Mucosa of descending colon (tissue), 3 donors: ENCODE measurements around the gene NEURL2. TPM values are rescaled to one million over a fixed set of nuclear protein-coding genes. Genes with fewer than 3 reads are reported as not detected.
A peak's percentile ranks its signal among the peaks of the same experiment; 100 is the strongest.
"Not testable (repeated sequence)": the region's sequence is repeated elsewhere in the genome, so short reads cannot be mapped to it uniquely, and the experiment has no call there.

Source experiments
- ATAC-seq: fragments of 200-7000 bp; cut with Tn5 transposase; one replicate; pipeline ENCODE4 v1.9.1; 2020; ENCODE audit warnings: mild to moderate bottlenecking, moderate library complexity
- DNase-seq, 3 donors: peaks; one replicate each; pipeline ENCODE4 v3.0.0-alpha.2; 2020
- H3K36me3 ChIP-seq: fragments of 200-600 bp; one replicate; pipeline ENCODE4 v1.8.0; 2021; ENCODE audit warnings: low read depth, mild to moderate bottlenecking
- H3K4me1 ChIP-seq: fragments of 200-600 bp; one replicate; pipeline ENCODE4 v1.8.0; 2021; ENCODE audit warnings: low read depth, mild to moderate bottlenecking
- H3K4me3 ChIP-seq: fragments of 200-600 bp; one replicate; pipeline ENCODE4 v1.8.0; 2021; ENCODE audit warnings: mild to moderate bottlenecking
- H3K9me3 ChIP-seq: fragments of 200-600 bp; one replicate; pipeline ENCODE4 v1.8.0; 2021; ENCODE audit warnings: mild to moderate bottlenecking
- CTCF ChIP-seq: fragments of 200-600 bp; IDR thresholded peaks from one replicate; pipeline ENCODE4 v1.8.0; 2022; ENCODE audit warnings: antibody characterized with exemption, mild to moderate bottlenecking
- intact Hi-C, 2 donors: fragments of 100-400 bp; cut with DNase I in 1 of 2; cut with micrococcal nuclease in 1 of 2; formaldehyde crosslinking; loops; one replicate each; pipeline versions ENCODE4 v1.11.0 to v1.11.1; 2022; cut with DNase I, micrococcal nuclease
- total RNA-seq, 3 donors: library from RNA; stranded (reverse); fragmentation: NEBNext Ultra II Directional in 2 of 3; extraction: Animal tissue kit (Norgen Biotek cat#: 25700) in 2 of 3; gene quantifications; one replicate each; pipeline versions ENCODE4 v1.2.1 to v1.2.4, GENCODE V29; 2021 to 2023
- donor health status: DM: no; HTN: no; CAD: no; lungs with moderate emphysema.
- donor health status: DM: no; HTN: no; CAD: no.
- donor health status: DM: no; HTN: yes; CAD: no.

The NEURL2 gene
- total RNA-seq, 3 donors from 2014 or later = 4.2 to 9.1 (median 8.5) TPM

GRCh38 chr20:45883100-45883469 lies 7.9 kb downstream of the NEURL2 start:
- no peak for TF ChIP-seq CTCF
- no peaks in the 10 kb centered on the region for H3K9me3 ChIP-seq
- DNase-seq = no peak
- H3K4me3 ChIP-seq = no peak overlapping the region
- H3K36me3 ChIP-seq = no peaks in the 10 kb centered on the region
- ATAC-seq = no peak
- peaks cover 6% of the 10 kb centered on the region for H3K4me1 ChIP-seq
- intact Hi-C loops = no loop called here

- Histone ChIP-seq H3K4me1 (peaks cover 6% of the 10 kb centered on the region), H3K9me3 (no peaks in the 10 kb centered on the region), H3K4me3 (no peak overlapping the region), H3K36me3 (no peaks in the 10 kb centered on the region)
- ATAC-seq = no peak
- TF ChIP-seq CTCF = no peak
- intact Hi-C loops = no loop called here
- no peak for DNase-seq
Observed at GRCh38 chr20:45882469-45883099, 8.4 kb downstream of the NEURL2 start.

- no peaks in the 10 kb centered on the region for H3K9me3 ChIP-seq
- peak; percentile 99 to 100 (median 100) for DNase-seq
- no peak for TF ChIP-seq CTCF
- no peaks in the 10 kb centered on the region for H3K36me3 ChIP-seq
- peak; percentile 99 for ATAC-seq
- intact Hi-C loops = no loop called here
- H3K4me1 ChIP-seq = peaks cover 6% of the 10 kb centered on the region
- H3K4me3 ChIP-seq = peak within 1 kb of the TSS; percentile 23
Observed at GRCh38 chr20:45880988-45881788, 9.8 kb downstream of the NEURL2 start, which contains the start of gene ZSWIM1. TSS of gene ZSWIM1 (plus strand) at chr20:45881227. CDS start at chr20:45882593, 1,366 bp downstream.

- no peak for TF ChIP-seq CTCF
- intact Hi-C loops = no loop called here
- peaks cover 6% of the 10 kb centered on the region for H3K4me1 ChIP-seq
- H3K36me3 ChIP-seq = no peaks in the 10 kb centered on the region
- DNase-seq = no peak
- no peak for ATAC-seq
- H3K4me3 ChIP-seq = no peak overlapping the region
- H3K9me3 ChIP-seq = no peaks in the 10 kb centered on the region
Observed at GRCh38 chr20:45878076-45878761, 12.8 kb downstream of the NEURL2 start.

GRCh38 chr20:45874576-45874975 lies 16.4 kb downstream of the NEURL2 start:
- H3K9me3 ChIP-seq = no peaks in the 10 kb centered on the region
- H3K4me3 ChIP-seq = no peak overlapping the region
- no peak for ATAC-seq
- DNase-seq = no peak
- no peaks in the 10 kb centered on the region for H3K4me1 ChIP-seq
- intact Hi-C loops = no loop called here
- H3K36me3 ChIP-seq = no peaks in the 10 kb centered on the region
- no peak for TF ChIP-seq CTCF

GRCh38 chr20:45874104-45874481 lies 16.9 kb downstream of the NEURL2 start:
- H3K9me3 ChIP-seq, H3K36me3 ChIP-seq, ATAC-seq, H3K4me3 ChIP-seq, intact Hi-C loops, H3K4me1 ChIP-seq, DNase-seq: not testable (repeated sequence)
